ENCODE results near the gene PAMR1.

PAMR1 gene

DNA sequence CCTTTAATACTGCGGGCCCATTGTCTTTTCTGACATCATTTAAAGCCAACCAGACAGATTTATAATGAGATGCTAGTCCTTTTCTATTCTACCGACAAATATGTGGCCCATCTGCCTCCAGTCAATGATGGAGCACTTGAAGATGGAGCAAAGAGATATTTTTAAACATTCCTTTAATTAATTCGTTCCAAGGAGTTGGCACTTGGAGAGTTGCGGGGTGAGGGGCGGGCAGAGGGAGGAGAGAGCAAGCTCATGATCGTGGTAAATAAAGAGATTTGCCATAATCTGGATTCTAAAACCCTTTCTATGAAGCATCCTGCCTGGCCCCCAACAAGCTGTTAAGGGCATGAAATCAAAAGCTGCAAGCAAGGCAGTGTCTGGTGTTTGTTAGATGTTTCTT, 111.1 kb downstream of the PAMR1 start:
- CTCF ChIA-PET, result no interaction called here

DNA sequence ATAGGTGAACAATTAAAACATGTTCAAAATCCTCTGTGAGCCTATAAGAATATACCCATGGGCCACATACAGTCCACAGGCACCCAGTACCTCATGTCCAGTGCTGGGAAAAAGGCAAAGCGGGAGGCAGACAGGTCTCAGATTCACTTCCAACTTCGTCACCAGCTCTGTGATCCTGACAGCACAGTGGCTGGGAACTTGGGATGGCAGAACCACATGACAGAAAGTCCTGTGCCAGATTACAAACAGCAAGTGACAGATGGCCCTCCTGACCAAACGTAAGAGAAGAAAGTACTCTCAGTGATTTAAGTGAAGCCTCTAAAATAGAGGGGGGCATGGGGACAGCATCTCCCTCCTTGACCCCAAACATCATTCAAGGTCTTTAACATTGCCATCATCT, 111.8 kb downstream of the PAMR1 start:
- no peak for DNase-seq (ENCODE audit: extremely low spot score)
- ChIA-PET POLR2A (no interaction called here), CTCF (interaction anchor here (0.8 to 1.2 kb wide), 2 partner anchors 16 to 74 kb away, joined by 3 read pairs; no protein-coding TSS in a partner anchor)
- no peak for TF ChIP-seq BHLHE40 (IDR thresholded peaks at IDR 0.05; ENCODE audit: borderline replicate concordance)

More for the DNA sequence above, 111.1 kb downstream of the PAMR1 start:
- POLR2A ChIA-PET, result no interaction called here
- TF ChIP-seq FOXK2 (IDR thresholded peaks at IDR 0.05), result no peak
- no peak for TF ChIP-seq ARNT (IDR thresholded peaks at IDR 0.05)
- no peak for TF ChIP-seq NFRKB (IDR thresholded peaks at IDR 0.05)
- no peak for TF ChIP-seq ZNF384 (IDR thresholded peaks at IDR 0.05)
- TF ChIP-seq LEF1 (IDR thresholded peaks at IDR 0.05; ENCODE audit: borderline replicate concordance), result no peak
- no peak for TF ChIP-seq BHLHE40 (IDR thresholded peaks at IDR 0.05; ENCODE audit: borderline replicate concordance)
- TF ChIP-seq SUZ12 (IDR thresholded peaks at IDR 0.05), result no peak
- TF ChIP-seq, protein P1, sequence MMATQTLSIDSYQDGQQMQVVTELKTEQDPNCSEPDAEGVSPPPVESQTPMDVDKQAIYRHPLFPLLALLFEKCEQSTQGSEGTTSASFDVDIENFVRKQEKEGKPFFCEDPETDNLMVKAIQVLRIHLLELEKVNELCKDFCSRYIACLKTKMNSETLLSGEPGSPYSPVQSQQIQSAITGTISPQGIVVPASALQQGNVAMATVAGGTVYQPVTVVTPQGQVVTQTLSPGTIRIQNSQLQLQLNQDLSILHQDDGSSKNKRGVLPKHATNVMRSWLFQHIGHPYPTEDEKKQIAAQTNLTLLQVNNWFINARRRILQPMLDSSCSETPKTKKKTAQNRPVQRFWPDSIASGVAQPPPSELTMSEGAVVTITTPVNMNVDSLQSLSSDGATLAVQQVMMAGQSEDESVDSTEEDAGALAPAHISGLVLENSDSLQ (IDR thresholded peaks at IDR 0.05), result no peak
- TF ChIP-seq CTBP1 (IDR thresholded peaks at IDR 0.05; ENCODE audit: borderline replicate concordance), result no peak
- TF ChIP-seq HDGF (IDR thresholded peaks at IDR 0.05; ENCODE audit: borderline replicate concordance), result no peak
- TF ChIP-seq FOXA1 (IDR thresholded peaks at IDR 0.05), result no peak
- TF ChIP-seq FOXM1 (IDR thresholded peaks at IDR 0.05; ENCODE audit: borderline replicate concordance), result no peak
- TF ChIP-seq ELF4 (IDR thresholded peaks at IDR 0.05), result no peak
- TF ChIP-seq L3MBTL2 (conservative IDR thresholded peaks at IDR 0.05), result no peak
- TF ChIP-seq SP1 (IDR thresholded peaks at IDR 0.05), result no peak
- no peak for DNase-seq (ENCODE audit: extremely low spot score)

DNA sequence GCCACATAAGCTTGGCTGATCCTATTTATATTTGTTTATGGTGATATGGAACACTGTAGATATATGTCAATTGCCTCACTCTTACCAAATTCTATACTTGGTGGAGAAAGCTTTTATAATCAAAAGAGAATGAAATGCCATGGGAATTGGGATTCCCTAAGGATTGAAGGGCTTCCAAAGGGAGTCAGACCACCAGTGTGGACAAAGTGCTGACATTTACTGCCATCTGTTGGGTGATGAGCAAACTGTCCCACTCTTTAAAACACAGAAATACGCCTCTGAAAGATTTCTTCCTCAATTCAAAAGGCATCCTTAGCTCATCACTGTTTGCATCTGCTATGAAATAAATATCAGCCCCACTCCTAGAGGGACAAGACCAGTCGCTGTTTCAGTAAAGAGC, 113.1 kb downstream of the PAMR1 start:
- peak; percentile 45 for DNase-seq (ENCODE audit: extremely low spot score)
- ChIA-PET CTCF (interaction anchor here (0.6 to 1.2 kb wide), 2 partner anchors 76 to 257 kb away, joined by 3 to 4 read pairs; no protein-coding TSS in a partner anchor), POLR2A (no interaction called here)
- TF ChIP-seq, protein P1 (IDR thresholded peaks at IDR 0.05), result no peak
- no peak for TF ChIP-seq BHLHE40 (IDR thresholded peaks at IDR 0.05; ENCODE audit: borderline replicate concordance)
- no peak for TF ChIP-seq NFRKB (IDR thresholded peaks at IDR 0.05)
- TF ChIP-seq FOXA1 (IDR thresholded peaks at IDR 0.05), result no peak
- TF ChIP-seq TARDBP (IDR thresholded peaks at IDR 0.05), result no peak
- TF ChIP-seq ELF4 (IDR thresholded peaks at IDR 0.05), result no peak
- TF ChIP-seq ARNT (IDR thresholded peaks at IDR 0.05), result no peak
- TF ChIP-seq FOXK2 (IDR thresholded peaks at IDR 0.05), result no peak
- no peak for TF ChIP-seq SUZ12 (IDR thresholded peaks at IDR 0.05)
- no peak for TF ChIP-seq ZNF384 (IDR thresholded peaks at IDR 0.05)
- TF ChIP-seq FOXM1 (IDR thresholded peaks at IDR 0.05; ENCODE audit: borderline replicate concordance), result no peak
- no peak for TF ChIP-seq CTBP1 (IDR thresholded peaks at IDR 0.05; ENCODE audit: borderline replicate concordance)
- no peak for TF ChIP-seq L3MBTL2 (conservative IDR thresholded peaks at IDR 0.05)
- TF ChIP-seq LEF1 (IDR thresholded peaks at IDR 0.05; ENCODE audit: borderline replicate concordance), result no peak
- no peak for TF ChIP-seq HDGF (IDR thresholded peaks at IDR 0.05; ENCODE audit: borderline replicate concordance)
- no peak for TF ChIP-seq SP1 (IDR thresholded peaks at IDR 0.05)

DNA sequence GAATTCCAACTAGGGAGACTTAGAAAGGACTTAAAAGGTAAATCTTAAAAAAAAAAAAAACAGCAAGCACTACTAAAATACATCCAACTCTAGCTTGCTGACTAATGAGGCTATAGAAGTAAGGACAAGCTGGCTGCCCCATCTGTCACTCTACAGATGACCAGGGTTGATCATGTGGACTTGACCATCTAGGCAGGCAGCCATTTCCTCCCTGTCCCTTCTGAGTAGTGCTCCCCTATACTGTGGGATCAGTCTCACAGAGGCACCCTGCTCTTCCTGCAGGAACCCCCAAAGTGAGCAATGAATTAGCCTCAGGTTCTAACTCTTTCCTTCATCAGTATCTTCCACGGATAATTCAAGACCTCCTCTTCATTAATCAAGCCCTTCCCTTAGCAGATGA, 118.4 kb downstream of the PAMR1 start:
- no peak for TF ChIP-seq ZNF384 (IDR thresholded peaks at IDR 0.05)
- TF ChIP-seq ARNT (IDR thresholded peaks at IDR 0.05), result no peak
- no peak for TF ChIP-seq L3MBTL2 (conservative IDR thresholded peaks at IDR 0.05)
- no peak for TF ChIP-seq ELF4 (IDR thresholded peaks at IDR 0.05)
- no peak for TF ChIP-seq LEF1 (IDR thresholded peaks at IDR 0.05; ENCODE audit: borderline replicate concordance)
- TF ChIP-seq TARDBP (IDR thresholded peaks at IDR 0.05), result no peak
- ChIA-PET POLR2A (no interaction called here), CTCF (no interaction called here)
- no peak for DNase-seq (ENCODE audit: extremely low spot score)

DNA sequence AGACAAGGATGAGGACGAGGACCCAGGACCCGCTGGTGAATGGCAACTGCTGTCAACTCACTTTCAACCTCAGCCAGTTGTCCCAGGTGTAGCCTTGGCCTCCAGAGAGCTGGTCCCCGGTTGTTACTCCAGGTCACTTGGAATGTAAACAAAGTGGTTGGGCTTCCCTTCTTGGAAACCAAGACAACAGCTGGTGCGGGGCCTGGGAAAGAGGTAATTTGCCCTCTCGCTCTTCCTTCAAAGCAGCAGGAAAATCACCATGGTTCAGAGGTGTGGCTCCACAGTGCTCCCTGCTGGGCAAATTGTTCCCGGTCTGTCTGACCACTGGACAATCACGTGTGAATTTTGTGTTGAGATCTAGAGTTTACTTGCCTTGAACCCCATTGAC, 121.0 kb downstream of the PAMR1 start:
- POLR2A ChIA-PET, result no interaction called here
- CTCF ChIA-PET, result interaction anchor here (1.2 kb wide), 1 partner anchor 477 kb away, joined by 3 read pairs; no protein-coding TSS in a partner anchor
- peak; percentile 49 for DNase-seq (ENCODE audit: extremely low spot score)
- TF ChIP-seq, protein P1 (IDR thresholded peaks at IDR 0.05), result no peak
- TF ChIP-seq BHLHE40 (IDR thresholded peaks at IDR 0.05; ENCODE audit: borderline replicate concordance) (no peak), ZNF384 (IDR thresholded peaks at IDR 0.05) (no peak), CTBP1 (IDR thresholded peaks at IDR 0.05; ENCODE audit: borderline replicate concordance) (no peak), FOXM1 (IDR thresholded peaks at IDR 0.05; ENCODE audit: borderline replicate concordance) (no peak), L3MBTL2 (conservative IDR thresholded peaks at IDR 0.05) (no peak), FOXK2 (IDR thresholded peaks at IDR 0.05) (no peak), TARDBP (IDR thresholded peaks at IDR 0.05) (no peak), ELF4 (IDR thresholded peaks at IDR 0.05) (no peak), NFRKB (IDR thresholded peaks at IDR 0.05) (no peak), HDGF (IDR thresholded peaks at IDR 0.05; ENCODE audit: borderline replicate concordance) (no peak), SUZ12 (IDR thresholded peaks at IDR 0.05) (no peak), SP1 (IDR thresholded peaks at IDR 0.05) (no peak), LEF1 (IDR thresholded peaks at IDR 0.05; ENCODE audit: borderline replicate concordance) (no peak), FOXA1 (IDR thresholded peaks at IDR 0.05) (no peak), ARNT (IDR thresholded peaks at IDR 0.05) (no peak)

DNA sequence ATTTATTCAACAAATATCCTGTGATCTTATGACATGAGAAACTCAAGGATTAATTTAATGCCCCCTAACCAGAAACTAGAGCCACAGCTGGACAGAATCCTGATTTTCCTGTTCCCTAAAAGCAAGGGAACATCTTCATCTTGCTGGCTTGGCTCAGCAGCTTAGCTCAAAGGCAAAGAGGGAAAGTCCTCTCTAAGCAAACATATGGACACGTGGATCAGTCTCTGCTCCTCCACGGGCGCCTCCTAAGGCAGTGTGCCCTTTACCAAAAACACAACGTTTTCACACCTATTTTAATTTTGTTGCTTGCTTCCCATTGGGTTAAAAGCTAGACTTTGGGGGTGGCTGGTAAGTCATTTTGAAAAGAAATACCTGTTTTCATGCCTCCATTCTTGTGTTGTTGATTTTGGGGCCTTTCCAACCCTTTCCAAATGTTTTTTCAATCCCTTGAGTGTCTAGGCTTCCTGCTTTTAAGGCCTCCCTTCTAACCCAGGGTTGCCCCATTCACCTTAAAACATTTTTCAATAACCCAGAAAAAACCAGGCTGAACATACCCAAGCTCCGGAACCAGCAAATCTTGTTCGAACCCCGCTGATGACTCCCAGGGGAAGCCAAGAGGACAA, 121.5 kb downstream of the PAMR1 start:
- TF ChIP-seq NFRKB (IDR thresholded peaks at IDR 0.05), result no peak
- TF ChIP-seq TARDBP (IDR thresholded peaks at IDR 0.05), result no peak
- TF ChIP-seq ARNT (IDR thresholded peaks at IDR 0.05), result no peak
- no peak for TF ChIP-seq FOXA1 (IDR thresholded peaks at IDR 0.05)
- no peak for TF ChIP-seq FOXM1 (IDR thresholded peaks at IDR 0.05; ENCODE audit: borderline replicate concordance)
- TF ChIP-seq BHLHE40 (IDR thresholded peaks at IDR 0.05; ENCODE audit: borderline replicate concordance), result no peak
- TF ChIP-seq, protein P1 (IDR thresholded peaks at IDR 0.05), result no peak
- TF ChIP-seq ZNF384 (IDR thresholded peaks at IDR 0.05), result no peak
- TF ChIP-seq LEF1 (IDR thresholded peaks at IDR 0.05; ENCODE audit: borderline replicate concordance), result no peak
- no peak for TF ChIP-seq ELF4 (IDR thresholded peaks at IDR 0.05)
- TF ChIP-seq L3MBTL2 (conservative IDR thresholded peaks at IDR 0.05), result no peak
- DNase-seq (ENCODE audit: extremely low spot score), result no peak
- ChIA-PET POLR2A (no interaction called here), CTCF (interaction anchor here (1.2 kb wide), 1 partner anchor 477 kb away, joined by 3 read pairs; no protein-coding TSS in a partner anchor)

Measured in HEK293T (cell line).